Bronchial epithelial cell (primary cell): ENCODE results near the gene KCND3. TPM values are rescaled to one million over a fixed set of nuclear protein-coding genes. Genes with fewer than 3 reads are reported as not detected.

Source experiments
- DNase-seq: peaks from one replicate; pipeline ENCODE4 v3.0.0-alpha.2; 2010; ENCODE audit warnings: low read depth
- FAIRE-seq: peaks from 2 replicates; lab custom pipeline; 2011; peaks lifted over from hg19 to GRCh38; lab: Jason Lieb, UNC
- H3K27me3 ChIP-seq: 2 replicates; pipeline ENCODE4 v1.5.1; 2011; ENCODE audit warnings: low read length; ENCODE audit not compliant: control insufficient read depth, insufficient read depth
- H3K36me3 ChIP-seq: 2 replicates; pipeline ENCODE4 v1.5.1; 2011; ENCODE audit warnings: low read length; ENCODE audit not compliant: control insufficient read depth, insufficient read depth
- H3K4me3 ChIP-seq: 2 replicates; pipeline ENCODE4 v1.5.1; 2011; ENCODE audit warnings: mild to moderate bottlenecking, low read depth, low read length, control low read depth
- total RNA-seq: library from RNA; depleted of rRNA; stranded (reverse); fragments of >200 nt; gene quantifications from 2 replicates; pipeline ENCODE4 v1.2.1, GENCODE V29; 2014
- TF ChIP-seq, protein P1 (sequence below): IDR thresholded peaks from 2 replicates; pipeline ENCODE4 v1.5.1; 2011; ENCODE audit warnings: mild to moderate bottlenecking, moderate library complexity, low read length, control low read depth, inconsistent platforms; ENCODE audit not compliant: insufficient read depth, severe bottlenecking

The KCND3 gene
- total RNA-seq, 1 donor from 2014 or later, result under 0.01 TPM

GRCh38 chr1:111988377-111988742, 1.1 kb downstream of the KCND3 start:
- peaks cover 10% of the 10 kb centered on the region for H3K27me3 ChIP-seq
- FAIRE-seq (no peak), DNase-seq (no peak)
- H3K36me3 ChIP-seq, result no peaks in the 10 kb centered on the region
- TF ChIP-seq, protein P1, sequence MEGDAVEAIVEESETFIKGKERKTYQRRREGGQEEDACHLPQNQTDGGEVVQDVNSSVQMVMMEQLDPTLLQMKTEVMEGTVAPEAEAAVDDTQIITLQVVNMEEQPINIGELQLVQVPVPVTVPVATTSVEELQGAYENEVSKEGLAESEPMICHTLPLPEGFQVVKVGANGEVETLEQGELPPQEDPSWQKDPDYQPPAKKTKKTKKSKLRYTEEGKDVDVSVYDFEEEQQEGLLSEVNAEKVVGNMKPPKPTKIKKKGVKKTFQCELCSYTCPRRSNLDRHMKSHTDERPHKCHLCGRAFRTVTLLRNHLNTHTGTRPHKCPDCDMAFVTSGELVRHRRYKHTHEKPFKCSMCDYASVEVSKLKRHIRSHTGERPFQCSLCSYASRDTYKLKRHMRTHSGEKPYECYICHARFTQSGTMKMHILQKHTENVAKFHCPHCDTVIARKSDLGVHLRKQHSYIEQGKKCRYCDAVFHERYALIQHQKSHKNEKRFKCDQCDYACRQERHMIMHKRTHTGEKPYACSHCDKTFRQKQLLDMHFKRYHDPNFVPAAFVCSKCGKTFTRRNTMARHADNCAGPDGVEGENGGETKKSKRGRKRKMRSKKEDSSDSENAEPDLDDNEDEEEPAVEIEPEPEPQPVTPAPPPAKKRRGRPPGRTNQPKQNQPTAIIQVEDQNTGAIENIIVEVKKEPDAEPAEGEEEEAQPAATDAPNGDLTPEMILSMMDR, result no peak
- H3K4me3 ChIP-seq, result no peak overlapping the region

DNA sequence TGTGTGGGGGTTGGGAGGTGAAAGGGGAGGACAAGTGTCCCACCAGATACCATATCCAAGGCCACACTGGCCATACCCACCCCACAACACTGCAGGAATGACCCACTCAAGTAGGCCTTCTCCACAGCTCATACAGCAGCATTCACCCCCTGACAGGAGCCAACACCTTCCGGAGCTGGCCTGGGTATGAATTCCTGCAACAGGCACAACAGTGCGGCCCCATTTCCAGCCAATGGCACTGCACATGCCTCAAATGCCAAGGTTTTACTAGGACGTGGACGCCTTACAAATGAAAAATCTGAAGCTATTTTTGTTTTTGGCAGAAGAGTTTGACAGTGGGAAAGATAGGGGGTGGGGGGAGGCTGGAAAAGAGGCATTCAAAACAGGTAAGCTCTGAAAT, 2.0 kb downstream of the KCND3 start:
- DNase-seq, result no peak

DNA sequence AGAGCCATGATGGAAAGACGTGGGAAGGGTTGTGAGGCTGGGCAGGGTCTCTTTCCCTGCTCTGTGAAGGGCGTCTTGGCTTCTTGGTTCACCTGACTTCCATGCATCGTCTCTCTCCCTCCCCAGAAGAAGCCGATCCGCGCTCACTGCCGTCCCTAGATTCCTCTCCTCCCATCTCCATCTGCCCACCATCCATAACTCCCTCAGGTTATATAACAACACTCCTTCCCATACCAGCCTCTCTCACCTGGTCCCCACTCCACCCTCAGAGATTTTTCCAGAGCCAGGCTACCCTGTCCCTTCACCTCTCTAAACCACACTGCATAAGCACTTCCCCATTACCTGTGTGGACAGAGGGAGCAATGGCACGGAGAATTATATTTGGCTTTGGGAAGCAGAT, 6.0 kb downstream of the KCND3 start:
- H3K36me3 ChIP-seq, result no peaks in the 10 kb centered on the region
- TF ChIP-seq, protein P1, result no peak
- no peak for FAIRE-seq
- DNase-seq, result no peak
- peaks cover 10% of the 10 kb centered on the region for H3K27me3 ChIP-seq
- H3K4me3 ChIP-seq, result no peak overlapping the region

More for the DNA sequence above, 2.0 kb downstream of the KCND3 start:
- Histone ChIP-seq H3K27me3 (peaks cover 10% of the 10 kb centered on the region), H3K36me3 (no peaks in the 10 kb centered on the region), H3K4me3 (no peak overlapping the region)
- TF ChIP-seq, protein P1, result no peak
- no peak for FAIRE-seq

- Histone ChIP-seq H3K27me3 (peaks cover 11% of the 10 kb centered on the region), H3K4me3 (no peak overlapping the region), H3K36me3 (no peaks in the 10 kb centered on the region)
- TF ChIP-seq, protein P1, result no peak
- DNase-seq (no peak), FAIRE-seq (no peak)
Measured at GRCh38 chr1:111982428-111982827, 7.0 kb downstream of the KCND3 start.

DNA sequence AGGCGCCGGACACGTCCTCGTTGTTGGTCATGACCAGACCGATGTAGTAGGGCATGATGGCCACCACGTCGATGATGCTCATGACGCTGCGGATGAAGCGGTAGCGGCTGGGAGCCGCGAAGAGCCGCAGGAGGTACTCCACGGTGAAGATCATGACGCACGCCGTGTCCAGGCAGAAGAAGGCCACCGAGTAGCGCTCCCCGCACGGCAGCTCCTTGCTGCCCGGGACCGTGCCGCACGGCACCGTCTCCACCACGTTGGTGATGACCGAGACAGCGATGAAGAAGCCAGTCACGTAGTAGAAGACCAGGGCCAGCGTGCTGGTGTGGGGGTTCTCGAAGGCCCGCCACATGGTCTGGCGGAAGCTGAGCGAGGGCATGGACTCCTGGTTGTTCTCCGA, 7.6 kb downstream of the KCND3 start:
- H3K36me3 ChIP-seq, result no peaks in the 10 kb centered on the region
- FAIRE-seq (no peak), DNase-seq (no peak)
- no peak overlapping the region for H3K4me3 ChIP-seq
- peaks cover 10% of the 10 kb centered on the region for H3K27me3 ChIP-seq
- TF ChIP-seq, protein P1, result no peak

GRCh38 chr1:111981090-111981489, 8.4 kb downstream of the KCND3 start:
- Histone ChIP-seq H3K4me3 (no peak overlapping the region), H3K27me3 (peaks cover 9% of the 10 kb centered on the region), H3K36me3 (no peaks in the 10 kb centered on the region)
- TF ChIP-seq, protein P1, result no peak
- no peak for DNase-seq
- no peak for FAIRE-seq
